CD4-positive, alpha-beta T cell treated with Interleukin-17A for 4 hours (primary cell): Measurements from ENCODE around the gene ACOT7.

Experiments
- DNase-seq: peaks from one replicate; pipeline ENCODE4 v3.0.0-alpha.2; 2020; ENCODE audit warnings: mixed read lengths

Gene ACOT7

GRCh38 chr1:6245869-6246496 is 147.6 kb downstream of the ACOT7 start:
- peak; percentile 41 for DNase-seq

GRCh38 chr1:6245086-6245868 is 148.3 kb downstream of the ACOT7 start:
- peak; percentile 86 for DNase-seq

GRCh38 chr1:6244401-6245049 is 149.0 kb downstream of the ACOT7 start:
- no peak for DNase-seq

- no peak for DNase-seq
These were observed 149.6 kb downstream of the ACOT7 start, which contains the start of gene HES3 for GRCh38 chr1:6243993-6244392. Gene HES3, plus strand, starts transcription at chr1:6244179. Its CDS starts 187 bp downstream, at chr1:6244366.

- no peak for DNase-seq
These were observed 150.3 kb downstream of the ACOT7 start for GRCh38 chr1:6243053-6243834.

GRCh38 chr1:6241887-6242740 is 151.5 kb downstream of the ACOT7 start:
- DNase-seq, result no peak

GRCh38 chr1:6241107-6241886 is 152.3 kb downstream of the ACOT7 start:
- DNase-seq, result no peak

GRCh38 chr1:6239950-6240768 is 153.4 kb downstream of the ACOT7 start:
- DNase-seq, result no peak

- DNase-seq, result no peak
These were observed 154.3 kb downstream of the ACOT7 start for GRCh38 chr1:6239213-6239752.

GRCh38 chr1:6237093-6237492 is 156.5 kb downstream of the ACOT7 start:
- DNase-seq, result no peak

- peak; percentile 36 for DNase-seq
These were observed 158.3 kb downstream of the ACOT7 start for GRCh38 chr1:6235296-6235677.

GRCh38 chr1:6234502-6235295 is 158.9 kb downstream of the ACOT7 start:
- no peak for DNase-seq

- no peak for DNase-seq
These were observed 160.2 kb downstream of the ACOT7 start for GRCh38 chr1:6233376-6233775.

GRCh38 chr1:6225651-6226050 is 167.9 kb downstream of the ACOT7 start:
- DNase-seq, result no peak

- DNase-seq, result no peak
These were observed 168.8 kb downstream of the ACOT7 start for GRCh38 chr1:6224718-6225117.

- no peak for DNase-seq
These were observed 169.9 kb downstream of the ACOT7 start for GRCh38 chr1:6223617-6224016.

GRCh38 chr1:6222636-6223035 is 170.9 kb downstream of the ACOT7 start:
- DNase-seq, result no peak

- DNase-seq, result no peak
These were observed 172.3 kb downstream of the ACOT7 start for GRCh38 chr1:6221210-6221784.

GRCh38 chr1:6220236-6220635 is 173.3 kb downstream of the ACOT7 start:
- DNase-seq, result no peak
